GM18868 (cell line): Measurements from ENCODE around the gene PPIL3.

Experiments used
- ATAC-seq: cut with Tn5 transposase; IDR thresholded peaks from one replicate; pipeline ENCODE4 v1.9.1; 2021; ENCODE audit warnings: mild to moderate bottlenecking, moderate library complexity; ENCODE audit not compliant: unreplicated experiment

Gene PPIL3

DNA sequence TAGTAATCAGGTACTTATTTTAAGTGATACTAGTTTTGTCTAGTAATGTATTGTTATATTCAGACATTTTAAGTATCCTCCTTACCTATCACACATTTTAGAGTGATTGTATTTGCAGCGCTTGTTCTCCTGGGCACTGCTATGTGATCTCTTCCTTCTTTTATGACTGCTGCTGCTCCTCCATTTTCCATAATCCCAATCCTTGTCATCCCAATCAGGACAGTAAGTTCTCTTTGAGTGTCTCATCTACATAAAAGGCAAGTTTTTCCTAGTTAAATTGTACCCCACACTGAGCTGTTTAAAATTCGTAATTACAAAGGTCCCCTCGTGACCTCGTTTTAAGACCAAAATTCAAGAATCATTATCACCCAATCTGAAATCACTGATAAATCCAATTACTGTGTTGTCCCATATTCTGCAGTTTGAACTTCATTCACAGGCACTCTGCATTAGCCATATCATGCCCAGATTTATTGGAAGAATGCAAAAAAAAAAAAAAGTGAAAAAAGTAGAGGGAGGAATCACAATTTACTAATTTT, 27.2 kb downstream of the PPIL3 start:
- ATAC-seq, result no peak

DNA sequence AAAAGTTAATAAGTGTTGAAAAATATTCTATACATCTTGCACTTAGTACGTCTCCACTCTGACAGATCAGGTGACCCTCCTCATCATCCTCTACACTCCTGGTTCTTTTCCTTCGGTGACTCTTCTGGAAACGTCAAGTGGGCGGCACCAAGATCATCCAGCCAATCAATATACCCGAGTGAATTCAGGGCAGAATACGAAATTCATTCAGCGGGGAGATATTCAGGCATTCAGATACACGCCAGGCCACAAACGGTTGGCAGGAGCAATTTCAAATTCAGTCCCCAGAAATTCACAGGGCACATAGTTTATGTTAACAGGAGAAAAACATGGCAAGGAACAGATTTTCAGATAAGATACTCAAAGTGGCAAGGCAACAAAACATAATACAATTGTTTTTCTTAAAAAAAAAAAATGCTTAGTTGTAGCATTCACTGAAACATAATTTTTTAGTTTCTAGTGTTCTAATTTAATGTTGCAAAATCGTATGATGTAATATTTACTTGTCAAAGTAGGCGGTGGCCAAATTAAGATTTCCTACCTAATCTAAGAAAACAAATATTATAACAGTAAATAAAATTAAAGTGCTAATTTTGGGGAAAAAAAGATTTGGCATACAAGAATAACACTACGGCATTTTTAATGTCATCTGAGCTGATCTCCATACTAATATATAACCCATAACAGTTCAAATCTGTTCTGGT, 28.6 kb downstream of the PPIL3 start:
- no peak for ATAC-seq

DNA sequence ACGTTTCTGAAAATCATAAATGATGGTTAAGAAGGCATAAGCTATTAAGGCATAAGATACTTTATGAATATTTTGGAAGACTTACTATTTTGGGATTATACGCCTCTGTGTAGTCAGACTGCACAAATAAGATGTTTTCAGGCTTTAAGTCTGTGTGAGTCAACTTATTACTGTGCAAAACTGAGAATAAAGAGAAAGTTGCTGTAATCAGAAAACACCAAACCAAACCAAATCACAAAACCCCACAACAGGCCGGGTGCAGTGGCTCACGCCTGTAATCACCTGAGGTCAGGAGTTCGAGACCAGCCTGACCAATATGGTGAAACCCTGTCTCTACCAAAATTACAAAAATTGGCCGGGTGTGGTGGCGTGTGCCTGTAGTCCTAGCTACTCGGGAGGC, 32.1 kb downstream of the PPIL3 start:
- ATAC-seq, result no peak

- ATAC-seq, result no peak
These were observed 36.3 kb downstream of the PPIL3 start for GRCh38 chr2:200852605-200853004.

- ATAC-seq, result no peak
These were observed 37.3 kb downstream of the PPIL3 start for GRCh38 chr2:200851398-200852248.

GRCh38 chr2:200850512-200851256, 38.2 kb downstream of the PPIL3 start:
- ATAC-seq, result no peak

DNA sequence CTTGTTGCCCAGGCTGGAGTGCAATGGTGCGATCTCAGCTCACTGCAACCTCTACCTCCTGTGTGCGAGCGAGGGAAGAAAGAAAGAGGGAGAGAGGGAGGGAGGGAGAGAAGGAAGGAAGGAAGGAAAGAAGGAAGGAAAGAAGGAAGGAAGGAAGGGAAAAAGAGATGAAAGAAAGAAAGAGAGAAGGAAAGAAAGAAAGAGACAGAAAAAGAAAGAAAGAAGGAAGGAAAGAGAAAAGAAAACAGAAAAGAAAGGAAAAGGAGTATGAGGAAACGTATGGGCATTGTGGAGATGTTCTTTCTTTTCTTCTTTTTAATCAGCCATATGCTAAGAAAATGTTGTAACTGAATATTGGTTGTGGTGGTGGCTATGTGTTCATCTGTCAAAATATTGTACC, 40.9 kb downstream of the PPIL3 start:
- no peak for ATAC-seq

DNA sequence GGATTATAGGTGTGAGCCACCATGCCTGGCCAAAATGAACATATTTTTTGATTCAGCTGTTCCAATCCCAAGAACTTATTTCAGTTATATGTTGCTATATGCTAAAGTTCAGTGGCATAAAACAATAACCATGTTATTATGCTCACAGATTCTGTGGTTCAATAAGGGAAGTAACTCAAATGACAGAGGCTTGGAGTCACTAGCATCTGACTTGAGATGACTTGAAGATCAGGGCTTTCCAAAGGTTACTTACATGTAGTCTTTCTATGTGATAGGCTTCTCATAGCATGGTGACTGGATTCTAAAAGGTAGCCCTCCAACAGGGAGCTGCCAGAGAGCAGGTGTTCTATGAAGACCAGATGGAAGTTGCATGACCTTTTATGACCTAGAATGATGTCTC, 41.6 kb downstream of the PPIL3 start:
- no peak for ATAC-seq

GRCh38 chr2:200845669-200846325, 43.1 kb downstream of the PPIL3 start:
- ATAC-seq, result no peak

DNA sequence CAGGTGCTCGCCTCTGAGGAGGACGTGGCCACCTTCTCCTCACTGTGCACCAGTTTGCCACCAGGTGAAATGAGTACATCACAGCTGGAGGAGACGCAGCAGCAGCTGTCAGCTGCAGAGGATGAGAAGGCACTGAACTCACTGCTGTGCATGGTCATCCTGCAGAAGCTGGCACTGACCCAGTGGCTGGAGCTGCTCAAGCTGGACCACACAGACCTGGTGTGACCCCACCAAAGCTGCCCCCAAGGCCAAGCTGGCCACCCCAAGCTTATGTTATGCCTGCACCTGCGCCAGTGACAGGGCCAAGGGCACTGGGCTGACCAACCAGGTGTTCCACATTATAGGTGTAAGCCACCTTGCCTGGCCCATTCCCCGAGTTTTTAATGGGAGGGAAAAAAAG, 43.7 kb downstream of the PPIL3 start:
- no peak for ATAC-seq

DNA sequence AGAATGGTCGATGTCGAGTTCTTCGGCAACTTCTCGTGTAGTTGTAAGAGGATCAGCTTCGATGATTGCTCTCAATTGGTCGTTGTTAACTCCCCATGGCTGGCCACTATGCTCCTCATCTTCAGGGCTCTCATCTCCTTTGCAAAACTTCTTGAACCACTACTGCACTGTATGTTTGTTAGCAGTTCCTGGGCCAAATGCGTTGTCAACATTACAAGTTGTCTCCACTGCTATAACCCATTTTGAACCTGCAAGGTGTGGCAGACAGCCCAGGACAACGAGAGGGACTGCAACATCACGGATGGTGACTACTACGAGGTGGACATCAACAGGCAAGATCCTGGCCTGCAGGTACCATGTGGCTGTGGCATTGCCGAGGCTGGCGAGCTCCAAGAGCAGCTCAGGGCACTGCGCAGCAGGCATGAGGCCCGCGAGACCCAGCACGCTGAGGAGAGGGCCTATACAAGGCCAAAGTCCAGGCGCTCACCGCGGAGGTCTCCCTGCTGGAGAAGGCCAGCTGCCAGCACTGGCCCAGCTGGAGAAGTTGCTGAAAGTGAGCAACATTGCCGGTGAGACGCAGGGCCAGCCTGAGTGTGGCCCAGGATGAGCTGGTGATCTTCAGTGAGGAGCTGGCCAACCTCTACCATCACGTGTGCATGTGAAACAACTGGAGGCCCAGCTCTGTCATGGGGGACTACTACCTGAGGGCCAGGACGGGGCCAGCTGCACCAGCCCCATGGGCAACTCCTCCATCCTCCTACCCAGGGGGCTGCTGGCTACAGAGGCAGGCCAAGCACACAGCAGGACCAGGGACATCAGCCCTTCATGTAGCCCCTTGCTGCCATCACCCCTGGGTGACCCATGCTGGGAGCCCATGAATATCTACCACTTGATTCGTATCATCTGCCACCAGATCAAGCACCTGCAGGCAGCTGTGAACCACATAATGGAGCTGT, 44.6 kb downstream of the PPIL3 start:
- no peak for ATAC-seq

DNA sequence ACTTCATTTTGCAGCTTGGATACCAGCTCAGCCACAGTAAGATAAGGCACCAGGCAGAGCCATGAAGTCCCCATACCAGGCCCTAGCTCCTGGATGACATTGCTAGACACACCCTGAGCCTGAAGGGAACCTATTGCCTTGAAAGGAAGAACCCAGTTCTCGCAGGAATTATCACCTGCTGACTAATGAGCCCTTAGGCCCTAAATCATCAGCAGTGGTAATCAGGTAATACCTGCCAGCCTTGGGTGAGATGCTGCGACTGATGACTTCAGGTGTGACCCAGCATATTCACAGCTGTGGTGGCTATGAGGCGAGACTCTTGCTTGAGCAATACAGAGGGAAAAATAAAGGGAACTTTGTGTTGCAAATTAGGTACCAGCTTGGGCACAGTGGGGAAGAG, 49.4 kb downstream of the PPIL3 start:
- no peak for ATAC-seq

DNA sequence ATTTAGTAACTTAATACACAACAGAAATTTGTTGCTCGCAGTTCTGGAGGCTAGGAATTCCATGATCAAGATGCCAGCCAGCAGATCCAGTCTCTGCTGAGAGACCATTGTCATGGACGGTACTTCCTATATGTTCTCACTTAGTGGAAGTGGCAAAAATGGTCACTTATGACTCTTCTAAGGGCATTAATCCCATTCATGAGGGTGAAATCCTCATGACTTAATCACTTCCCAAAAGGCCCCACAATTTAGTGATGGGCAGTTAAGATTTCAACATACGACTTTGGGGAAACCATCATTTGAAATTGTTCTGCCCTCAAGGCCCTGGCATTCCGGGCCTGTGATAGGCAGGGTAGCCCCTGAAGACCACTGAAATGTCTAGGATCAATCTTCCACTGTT, 54.2 kb downstream of the PPIL3 start:
- ATAC-seq, result no peak

DNA sequence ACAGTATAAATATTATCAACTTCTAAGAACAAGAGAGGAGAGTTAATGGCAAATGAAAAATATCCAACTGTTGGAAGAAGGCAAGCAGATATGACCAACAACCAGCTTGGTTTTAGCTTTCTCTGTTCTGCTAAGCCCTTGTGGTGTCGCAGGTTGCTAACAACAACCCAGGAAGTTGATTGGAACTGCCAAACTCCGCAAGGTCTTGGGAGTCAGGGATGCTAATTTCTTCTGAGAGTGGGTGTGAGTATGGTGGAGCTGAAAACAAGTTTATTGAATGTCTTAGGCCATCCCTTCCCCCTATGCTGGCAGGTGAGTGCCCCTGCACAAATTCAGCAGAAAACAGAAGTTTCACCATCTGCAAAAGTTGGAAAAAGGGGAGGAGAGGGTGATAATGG, 59.6 kb downstream of the PPIL3 start:
- ATAC-seq, result no peak

DNA sequence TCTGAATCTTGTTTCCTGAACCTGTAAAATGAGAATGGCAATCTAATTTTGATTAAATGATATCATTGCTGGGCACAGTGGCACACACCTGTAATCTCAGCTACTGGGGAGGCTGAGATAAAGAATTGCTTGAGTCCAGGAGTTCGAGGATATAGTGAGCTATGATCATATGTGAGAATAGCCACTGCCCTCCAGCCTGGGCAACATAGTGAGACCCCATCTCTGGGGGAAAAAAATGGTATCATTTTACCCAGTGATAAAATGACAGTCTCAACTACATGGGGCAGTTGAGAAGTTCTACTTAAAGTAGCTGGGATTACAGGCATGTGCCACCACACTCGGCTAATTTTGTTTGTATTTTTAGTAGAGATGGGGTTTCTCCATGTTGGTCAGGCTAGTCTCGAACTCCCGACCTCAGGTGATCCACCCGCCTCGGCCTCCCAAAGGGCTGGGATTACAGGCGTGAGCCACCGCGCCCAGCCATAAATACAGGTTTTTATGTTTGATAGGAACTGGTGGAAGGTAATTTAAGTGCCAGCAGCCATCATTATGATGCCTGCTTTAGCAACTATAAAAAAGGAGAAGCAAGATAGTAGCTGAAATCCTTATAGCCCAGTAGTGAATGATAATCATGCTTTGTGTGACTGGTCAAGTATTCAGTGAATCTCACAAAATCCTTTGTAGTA, 60.2 kb downstream of the PPIL3 start:
- ATAC-seq, result no peak

DNA sequence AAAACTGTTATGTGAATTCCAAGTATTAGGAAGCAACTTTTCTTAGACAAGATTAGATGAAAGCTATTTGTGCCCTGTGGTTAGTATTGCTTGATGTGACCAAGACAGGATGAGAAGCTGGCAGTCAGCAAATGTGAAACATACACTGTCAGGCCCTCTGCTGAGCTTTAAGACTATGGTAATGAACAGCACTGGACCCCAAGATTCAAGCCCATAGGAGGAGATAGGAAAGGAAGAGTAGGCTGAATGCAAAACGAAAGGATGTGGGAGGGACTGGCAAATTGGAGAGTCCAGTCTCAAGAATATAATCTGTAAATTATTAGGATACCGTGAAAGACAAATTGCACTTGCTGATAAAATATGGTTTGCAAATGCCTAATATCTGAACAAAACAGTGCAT, 60.8 kb downstream of the PPIL3 start:
- ATAC-seq, result no peak

DNA sequence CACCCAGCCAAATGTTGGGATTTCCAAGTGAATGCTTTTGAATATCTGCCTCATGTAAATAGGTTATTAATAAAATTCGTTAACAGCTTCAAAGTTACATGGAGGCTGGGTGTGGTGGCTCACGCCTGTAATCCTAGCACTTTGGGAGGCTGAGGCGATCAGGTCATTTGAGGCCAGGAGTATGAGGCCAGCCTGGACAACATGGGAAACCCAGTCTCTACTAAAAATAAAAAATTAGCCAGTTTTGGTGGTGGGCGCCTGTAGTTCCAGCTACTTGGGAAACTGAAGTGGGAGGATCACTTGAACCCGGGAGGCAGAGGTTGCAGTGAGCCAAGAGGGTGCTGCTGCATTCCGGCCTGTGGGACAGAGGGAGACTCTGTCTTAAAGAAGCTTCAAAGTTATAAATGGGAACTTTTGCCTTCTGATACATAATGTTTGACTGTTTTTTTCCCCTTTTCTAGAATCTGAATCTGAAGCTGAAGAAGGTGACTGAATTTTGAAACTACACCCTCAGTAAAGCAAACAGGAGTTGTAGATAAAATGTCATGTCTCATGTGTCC, 67.1 kb downstream of the PPIL3 start:
- ATAC-seq, result no peak
